ENCODE measurements around the gene CHRM2.

The CHRM2 gene

GRCh38 chr7:137015015-137015414 is 146.6 kb downstream of the CHRM2 start:
- TF ChIP-seq REST (IDR thresholded peaks at IDR 0.05; ENCODE audit: insufficient replicate concordance, low read depth) = no peak
- TF ChIP-seq GABPA (IDR thresholded peaks at IDR 0.05; ENCODE audit: low read depth) = no peak
- TF ChIP-seq POLR2AphosphoS5 (IDR thresholded peaks at IDR 0.05; ENCODE audit: low read depth) = no peak
- no peak for DNase-seq (ENCODE audit: low read depth in 1 of 2, low spot score in 1 of 2)
- no peak overlapping the region for H3K4me3 ChIP-seq (replicated peaks; ENCODE audit: insufficient read depth, low read length)
- no peak overlapping the region for H3K27ac ChIP-seq (replicated peaks)
- H3K27me3 ChIP-seq (ENCODE audit: insufficient read depth, poor library complexity, severe bottlenecking) = no peaks in the 10 kb centered on the region

- H3K27ac ChIP-seq (replicated peaks) = no peak overlapping the region
- DNase-seq (ENCODE audit: low read depth in 1 of 2, low spot score in 1 of 2) = no peak
- H3K4me3 ChIP-seq (replicated peaks; ENCODE audit: insufficient read depth, low read length) = no peak overlapping the region
- H3K27me3 ChIP-seq (ENCODE audit: insufficient read depth, poor library complexity, severe bottlenecking) = no peaks in the 10 kb centered on the region
- TF ChIP-seq POLR2AphosphoS5 (IDR thresholded peaks at IDR 0.05; ENCODE audit: low read depth) = no peak
- no peak for TF ChIP-seq REST (IDR thresholded peaks at IDR 0.05; ENCODE audit: insufficient replicate concordance, low read depth)
- no peak for TF ChIP-seq SPI1 (IDR thresholded peaks at IDR 0.05; ENCODE audit: borderline replicate concordance, low read depth)
- no peak for TF ChIP-seq GABPA (IDR thresholded peaks at IDR 0.05; ENCODE audit: low read depth)
- TF ChIP-seq CTCF (IDR thresholded peaks at IDR 0.05; ENCODE audit: insufficient read depth, low read length) = no peak
Measured at GRCh38 chr7:137017221-137017620, 148.8 kb downstream of the CHRM2 start.

GRCh38 chr7:137018468-137018867 is 150.0 kb downstream of the CHRM2 start:
- no peak for TF ChIP-seq GABPA (IDR thresholded peaks at IDR 0.05; ENCODE audit: low read depth)
- no peak for TF ChIP-seq SPI1 (IDR thresholded peaks at IDR 0.05; ENCODE audit: borderline replicate concordance, low read depth)
- TF ChIP-seq POLR2AphosphoS5 (IDR thresholded peaks at IDR 0.05; ENCODE audit: low read depth) = no peak
- TF ChIP-seq CTCF (IDR thresholded peaks at IDR 0.05; ENCODE audit: insufficient read depth, low read length) = no peak
- no peak for TF ChIP-seq REST (IDR thresholded peaks at IDR 0.05; ENCODE audit: insufficient replicate concordance, low read depth)
- DNase-seq (ENCODE audit: low read depth in 1 of 2, low spot score in 1 of 2) = no peak
- no peaks in the 10 kb centered on the region for H3K27me3 ChIP-seq (ENCODE audit: insufficient read depth, poor library complexity, severe bottlenecking)

GRCh38 chr7:137020351-137020750 is 151.9 kb downstream of the CHRM2 start:
- DNase-seq (ENCODE audit: low read depth in 1 of 2, low spot score in 1 of 2) = no peak
- Histone ChIP-seq H3K27me3 (ENCODE audit: insufficient read depth, poor library complexity, severe bottlenecking) (no peaks in the 10 kb centered on the region), H3K4me3 (replicated peaks; ENCODE audit: insufficient read depth, low read length) (no peak overlapping the region), H3K27ac (replicated peaks) (no peak overlapping the region)
- TF ChIP-seq GABPA (IDR thresholded peaks at IDR 0.05; ENCODE audit: low read depth) = no peak
- no peak for TF ChIP-seq SPI1 (IDR thresholded peaks at IDR 0.05; ENCODE audit: borderline replicate concordance, low read depth)
- no peak for TF ChIP-seq POLR2AphosphoS5 (IDR thresholded peaks at IDR 0.05; ENCODE audit: low read depth)
- no peak for TF ChIP-seq REST (IDR thresholded peaks at IDR 0.05; ENCODE audit: insufficient replicate concordance, low read depth)
- no peak for TF ChIP-seq CTCF (IDR thresholded peaks at IDR 0.05; ENCODE audit: insufficient read depth, low read length)

More at GRCh38 chr7:137018468-137018867, 150.0 kb downstream of the CHRM2 start:
- H3K27ac ChIP-seq (replicated peaks) = no peak overlapping the region
- H3K4me3 ChIP-seq (replicated peaks; ENCODE audit: insufficient read depth, low read length) = no peak overlapping the region

Data from HL-60 (cell line).